A549 treated with ZK216348 at 1 μM for 4 hours (cell line): ENCODE data around the gene PRAC2. TPM values are rescaled to one million over a fixed set of nuclear protein-coding genes. Genes with fewer than 3 reads are reported as not detected.

Experiments
- total RNA-seq: library from RNA; stranded (reverse); fragments of 200-300 nt; extraction: Qiagen RNA extraction; gene quantifications from 5 replicates; pipeline ENCODE4 v1.2.3, GENCODE V29; 2022; ENCODE audit warnings: low read depth

Gene PRAC2
- not detected in 5 replicates for total RNA-seq

GRCh38 chr17:48722915-48723422 is at the start of gene PRAC2:
PRAC2 (plus strand) TSS chr17:48723185; CDS start chr17:48724411, 1,226 bp downstream.

GRCh38 chr17:48722201-48722907 is 631 bp upstream of the PRAC2 start, which contains the start of gene PRAC1:
PRAC1 (minus strand) TSS chr17:48722518; CDS start chr17:48722392, 126 bp downstream.

GRCh38 chr17:48728232-48729231 is 5.5 kb downstream of the PRAC2 start, which contains the start of gene HOXB13:
HOXB13 (minus strand) TSS chr17:48728750; CDS start chr17:48728593, 157 bp downstream.

Other genes with a start within 250 kb of the PRAC2 start
- not detected in 5 replicates for gene HOXB1, start 192.2 kb upstream of the PRAC2 start, total RNA-seq
- 0.48 to 0.84 TPM (median 0.63 TPM) in 5 replicates for gene HOXB2, start 178.1 kb upstream of the PRAC2 start, total RNA-seq
- 0.12 to 0.29 TPM (median 0.16 TPM) in 5 replicates for gene HOXB4, start 144.8 kb upstream of the PRAC2 start, total RNA-seq
- 3.6 to 5.9 TPM (median 5.6 TPM) in 5 replicates for gene HOXB3, start 132.9 kb upstream of the PRAC2 start, total RNA-seq
- gene HOXB5, start 129.4 kb upstream of the PRAC2 start, total RNA-seq = 1.4 to 2.7 TPM (median 2.6 TPM) in 5 replicates
- gene HOXB6, start 118.2 kb upstream of the PRAC2 start, total RNA-seq = 3.3 to 7.9 TPM (median 6.5 TPM) in 5 replicates
- 32.7 to 53.1 TPM (median 37.7 TPM) in 5 replicates for gene HOXB7, start 112.2 kb upstream of the PRAC2 start, total RNA-seq
- 6.8 to 9.7 TPM (median 8.9 TPM) in 5 replicates for gene HOXB8, start 107.9 kb upstream of the PRAC2 start, total RNA-seq
- gene HOXB9, start 96.8 kb upstream of the PRAC2 start, total RNA-seq = 7.3 to 8.2 TPM (median 7.8 TPM) in 5 replicates
- not detected in 5 replicates for gene PRAC1, start 667 bp upstream of the PRAC2 start, total RNA-seq
- gene HOXB13, start 5.6 kb downstream of the PRAC2 start, total RNA-seq = 1.4 to 2.7 TPM (median 2.1 TPM) in 5 replicates
- 0.14 to 0.73 TPM (median 0.62 TPM) in 5 replicates for gene TTLL6, start 94.0 kb downstream of the PRAC2 start, total RNA-seq
- gene CALCOCO2, start 107.8 kb downstream of the PRAC2 start, total RNA-seq = 69.6 to 95.2 TPM (median 83.4 TPM) in 5 replicates
- gene ATP5MC1, start 169.6 kb downstream of the PRAC2 start, total RNA-seq = 449 to 723 TPM (median 558 TPM) in 5 replicates
- gene UBE2Z, start 185.2 kb downstream of the PRAC2 start, total RNA-seq = 118 to 139 TPM (median 126 TPM) in 5 replicates
- gene SNF8, start 221.7 kb downstream of the PRAC2 start, total RNA-seq = 239 to 344 TPM (median 313 TPM) in 5 replicates
- 3.5 to 5.9 TPM (median 4.3 TPM) in 5 replicates for gene GIP, start 245.4 kb downstream of the PRAC2 start, total RNA-seq